SH-SY5Y (cell line): Measurements from ENCODE around the gene AGMO.

Experiments used
- GATA2 ChIP-seq: IDR thresholded peaks from 2 replicates; pipeline ENCODE4 v1.6.1; 2011; ENCODE audit warnings: mild to moderate bottlenecking, low read depth, low read length
- GATA3 ChIP-seq: IDR thresholded peaks from 2 replicates; pipeline ENCODE4 v1.6.1; 2011; ENCODE audit warnings: low read depth, mild to moderate bottlenecking, low read length, moderate library complexity

The AGMO gene

GRCh38 chr7:15433151-15433550 lies 128.7 kb downstream of the AGMO start:
- TF ChIP-seq GATA2 (no peak), GATA3 (no peak)

GRCh38 chr7:15430911-15431310 lies 130.9 kb downstream of the AGMO start:
- no peak for TF ChIP-seq GATA2
- TF ChIP-seq GATA3, result no peak

DNA sequence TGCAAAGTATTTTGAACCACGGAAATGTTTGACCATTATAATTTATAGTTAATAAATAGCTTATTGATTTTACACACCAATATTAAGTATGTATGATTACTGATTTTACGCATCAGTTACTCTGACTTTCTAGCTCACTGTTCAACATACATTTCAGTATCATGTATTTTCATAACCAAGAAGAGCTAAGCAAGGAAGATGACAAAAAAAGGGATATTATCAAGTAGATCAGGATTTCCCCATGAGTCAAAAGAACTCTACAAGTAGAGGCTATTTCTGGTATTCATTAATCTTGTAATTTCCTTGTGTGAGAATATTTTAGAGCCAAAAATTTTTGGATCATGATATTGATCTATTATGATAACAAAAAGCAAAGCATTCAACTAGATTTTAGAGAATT lies 131.6 kb downstream of the AGMO start:
- no peak for TF ChIP-seq GATA3
- no peak for TF ChIP-seq GATA2

GRCh38 chr7:15424468-15424867 lies 137.3 kb downstream of the AGMO start:
- TF ChIP-seq GATA2 (no peak), GATA3 (no peak)

GRCh38 chr7:15419596-15419995 lies 142.2 kb downstream of the AGMO start:
- TF ChIP-seq GATA2 (no peak), GATA3 (no peak)

GRCh38 chr7:15418264-15418663 lies 143.6 kb downstream of the AGMO start:
- no peak for TF ChIP-seq GATA3
- no peak for TF ChIP-seq GATA2

DNA sequence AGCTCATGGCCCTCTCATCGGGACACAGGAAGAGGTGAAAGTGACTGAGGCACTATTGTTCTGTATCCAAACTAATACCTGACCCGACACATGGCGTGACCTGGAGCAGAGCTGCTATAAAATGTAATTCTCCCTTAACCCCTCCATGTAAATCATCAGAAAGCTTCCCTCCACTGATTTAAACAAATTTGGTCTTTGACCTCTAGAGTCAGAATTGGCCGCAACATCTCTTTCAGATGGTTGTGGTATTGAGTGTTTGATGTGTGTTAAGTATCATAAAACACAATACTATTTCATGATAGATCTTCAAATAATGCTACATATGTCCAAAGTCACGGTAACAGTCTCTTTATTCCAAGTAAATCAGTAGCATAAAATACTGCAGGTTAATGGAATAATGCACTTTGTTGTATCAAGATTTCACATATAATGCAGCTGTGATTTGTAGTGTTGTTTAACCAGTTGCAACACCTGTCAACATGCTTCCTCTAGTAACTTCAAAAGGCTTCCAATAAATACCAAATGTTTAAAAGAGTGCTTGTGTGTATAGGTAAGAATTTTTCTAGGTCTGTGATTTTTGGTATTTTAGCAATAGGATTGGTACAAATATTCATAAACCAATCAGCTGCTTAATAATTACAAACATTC lies 144.3 kb downstream of the AGMO start:
- TF ChIP-seq GATA2 (no peak), GATA3 (no peak)

DNA sequence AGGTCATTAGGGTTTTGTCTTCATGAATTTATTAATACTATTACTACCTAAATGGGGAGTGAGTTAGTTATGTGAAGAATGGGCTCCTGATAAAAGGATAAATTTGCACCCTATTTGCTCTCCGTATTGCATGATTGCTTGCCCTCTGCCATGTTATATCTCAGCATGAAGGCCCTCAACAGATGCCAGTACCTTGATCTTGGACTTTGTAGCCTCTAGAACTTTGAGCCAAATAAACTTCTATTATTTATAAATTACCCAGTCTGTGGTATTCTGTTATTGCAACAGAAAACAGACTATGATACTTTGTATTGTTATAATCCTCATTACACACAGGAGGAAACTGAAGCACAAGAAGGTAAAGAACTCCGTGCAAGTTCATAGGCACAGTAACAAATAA lies 150.8 kb downstream of the AGMO start:
- TF ChIP-seq GATA3, result no peak
- no peak for TF ChIP-seq GATA2

GRCh38 chr7:15407910-15408309 lies 153.9 kb downstream of the AGMO start:
- TF ChIP-seq GATA2 (no peak), GATA3 (no peak)

GRCh38 chr7:15403751-15404150 lies 158.1 kb downstream of the AGMO start:
- TF ChIP-seq GATA2 (no peak), GATA3 (no peak)

GRCh38 chr7:15403315-15403714 lies 158.5 kb downstream of the AGMO start:
- TF ChIP-seq GATA3 (no peak), GATA2 (no peak)

- TF ChIP-seq GATA3 (no peak), GATA2 (no peak)
These were observed 159.2 kb downstream of the AGMO start for GRCh38 chr7:15402436-15403136.

GRCh38 chr7:15400440-15400839 lies 161.4 kb downstream of the AGMO start:
- TF ChIP-seq GATA3, result no peak
- TF ChIP-seq GATA2, result no peak

GRCh38 chr7:15399441-15399840 lies 162.4 kb downstream of the AGMO start:
- TF ChIP-seq GATA2 (no peak), GATA3 (no peak)
